HL-60 (cell line): ENCODE measurements around the gene FAM32A.

ENCODE experiments used
- DNase-seq, 2 experiments: peaks; one replicate each; pipeline ENCODE4 v3.0.0-alpha.2; 2010 to 2020; ENCODE audit warnings: low read depth in 1 of 2, low spot score in 1 of 2
- H3K27ac ChIP-seq: fragments of 250-450 bp; sonication (Bioruptor Pico); replicated peaks from 2 replicates; pipeline ENCODE4 v1.5.1; 2020; ENCODE audit warnings: mild to moderate bottlenecking, moderate library complexity
- H3K27me3 ChIP-seq: fragments of 250-450 bp; sonication (Bioruptor Pico); 2 replicates; pipeline ENCODE4 v1.5.1; 2021; ENCODE audit warnings: mild to moderate bottlenecking, moderate library complexity; ENCODE audit not compliant: insufficient read depth, poor library complexity, severe bottlenecking
- H3K4me3 ChIP-seq: replicated peaks from 2 replicates; pipeline ENCODE4 v1.5.1; 2011; ENCODE audit warnings: mild to moderate bottlenecking, control low read depth, low read length; ENCODE audit not compliant: insufficient read depth
- GABPA ChIP-seq: IDR thresholded peaks from 2 replicates; pipeline ENCODE4 v1.6.1; 2012; ENCODE audit warnings: low read depth
- POLR2AphosphoS5 ChIP-seq: IDR thresholded peaks from 2 replicates; pipeline ENCODE4 v1.6.1; 2012; ENCODE audit warnings: low read depth
- SPI1 ChIP-seq: IDR thresholded peaks from 2 replicates; pipeline ENCODE4 v1.6.1; 2012; ENCODE audit warnings: low read depth, mild to moderate bottlenecking, borderline replicate concordance
- TF ChIP-seq, protein P1 (sequence below): IDR thresholded peaks from 2 replicates; pipeline ENCODE4 v1.6.1; 2012; ENCODE audit warnings: low read depth; ENCODE audit not compliant: insufficient replicate concordance
- TF ChIP-seq, protein P2 (sequence below): IDR thresholded peaks from one replicate; pipeline ENCODE4 v1.5.1; 2011; ENCODE audit warnings: low read length, control low read depth, inconsistent platforms; ENCODE audit not compliant: insufficient read depth

FAM32A gene

DNA sequence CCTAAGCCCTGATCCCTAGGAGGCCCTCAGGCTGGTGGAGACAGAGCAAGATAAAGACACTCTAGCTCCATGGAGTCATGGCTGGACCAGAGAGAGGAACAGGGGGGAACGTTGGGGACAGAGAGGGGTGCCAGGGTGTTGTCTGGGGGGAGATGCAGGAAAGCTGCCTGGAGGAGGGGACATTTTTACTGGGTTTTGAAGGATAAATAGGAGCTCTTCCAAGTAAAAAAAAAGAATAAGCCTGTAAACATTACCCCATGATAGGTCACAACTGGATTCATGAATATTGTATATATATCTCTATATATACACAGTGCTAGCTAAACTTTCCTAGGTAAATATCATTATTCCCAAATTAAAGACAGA, 41.0 kb upstream of the FAM32A start:
- peak overlapping the region; percentile 65 for H3K4me3 ChIP-seq
- TF ChIP-seq, protein P1, sequence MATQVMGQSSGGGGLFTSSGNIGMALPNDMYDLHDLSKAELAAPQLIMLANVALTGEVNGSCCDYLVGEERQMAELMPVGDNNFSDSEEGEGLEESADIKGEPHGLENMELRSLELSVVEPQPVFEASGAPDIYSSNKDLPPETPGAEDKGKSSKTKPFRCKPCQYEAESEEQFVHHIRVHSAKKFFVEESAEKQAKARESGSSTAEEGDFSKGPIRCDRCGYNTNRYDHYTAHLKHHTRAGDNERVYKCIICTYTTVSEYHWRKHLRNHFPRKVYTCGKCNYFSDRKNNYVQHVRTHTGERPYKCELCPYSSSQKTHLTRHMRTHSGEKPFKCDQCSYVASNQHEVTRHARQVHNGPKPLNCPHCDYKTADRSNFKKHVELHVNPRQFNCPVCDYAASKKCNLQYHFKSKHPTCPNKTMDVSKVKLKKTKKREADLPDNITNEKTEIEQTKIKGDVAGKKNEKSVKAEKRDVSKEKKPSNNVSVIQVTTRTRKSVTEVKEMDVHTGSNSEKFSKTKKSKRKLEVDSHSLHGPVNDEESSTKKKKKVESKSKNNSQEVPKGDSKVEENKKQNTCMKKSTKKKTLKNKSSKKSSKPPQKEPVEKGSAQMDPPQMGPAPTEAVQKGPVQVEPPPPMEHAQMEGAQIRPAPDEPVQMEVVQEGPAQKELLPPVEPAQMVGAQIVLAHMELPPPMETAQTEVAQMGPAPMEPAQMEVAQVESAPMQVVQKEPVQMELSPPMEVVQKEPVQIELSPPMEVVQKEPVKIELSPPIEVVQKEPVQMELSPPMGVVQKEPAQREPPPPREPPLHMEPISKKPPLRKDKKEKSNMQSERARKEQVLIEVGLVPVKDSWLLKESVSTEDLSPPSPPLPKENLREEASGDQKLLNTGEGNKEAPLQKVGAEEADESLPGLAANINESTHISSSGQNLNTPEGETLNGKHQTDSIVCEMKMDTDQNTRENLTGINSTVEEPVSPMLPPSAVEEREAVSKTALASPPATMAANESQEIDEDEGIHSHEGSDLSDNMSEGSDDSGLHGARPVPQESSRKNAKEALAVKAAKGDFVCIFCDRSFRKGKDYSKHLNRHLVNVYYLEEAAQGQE: no peak
- TF ChIP-seq GABPA (no peak), SPI1 (no peak), POLR2AphosphoS5 (no peak; the same call in 1 of the 2 replicates)
- TF ChIP-seq, protein P2, sequence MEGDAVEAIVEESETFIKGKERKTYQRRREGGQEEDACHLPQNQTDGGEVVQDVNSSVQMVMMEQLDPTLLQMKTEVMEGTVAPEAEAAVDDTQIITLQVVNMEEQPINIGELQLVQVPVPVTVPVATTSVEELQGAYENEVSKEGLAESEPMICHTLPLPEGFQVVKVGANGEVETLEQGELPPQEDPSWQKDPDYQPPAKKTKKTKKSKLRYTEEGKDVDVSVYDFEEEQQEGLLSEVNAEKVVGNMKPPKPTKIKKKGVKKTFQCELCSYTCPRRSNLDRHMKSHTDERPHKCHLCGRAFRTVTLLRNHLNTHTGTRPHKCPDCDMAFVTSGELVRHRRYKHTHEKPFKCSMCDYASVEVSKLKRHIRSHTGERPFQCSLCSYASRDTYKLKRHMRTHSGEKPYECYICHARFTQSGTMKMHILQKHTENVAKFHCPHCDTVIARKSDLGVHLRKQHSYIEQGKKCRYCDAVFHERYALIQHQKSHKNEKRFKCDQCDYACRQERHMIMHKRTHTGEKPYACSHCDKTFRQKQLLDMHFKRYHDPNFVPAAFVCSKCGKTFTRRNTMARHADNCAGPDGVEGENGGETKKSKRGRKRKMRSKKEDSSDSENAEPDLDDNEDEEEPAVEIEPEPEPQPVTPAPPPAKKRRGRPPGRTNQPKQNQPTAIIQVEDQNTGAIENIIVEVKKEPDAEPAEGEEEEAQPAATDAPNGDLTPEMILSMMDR: no peak
- H3K27me3 ChIP-seq: no peaks in the 10 kb centered on the region
- no peak for DNase-seq
- peak overlapping the region; percentile 92 for H3K27ac ChIP-seq

DNA sequence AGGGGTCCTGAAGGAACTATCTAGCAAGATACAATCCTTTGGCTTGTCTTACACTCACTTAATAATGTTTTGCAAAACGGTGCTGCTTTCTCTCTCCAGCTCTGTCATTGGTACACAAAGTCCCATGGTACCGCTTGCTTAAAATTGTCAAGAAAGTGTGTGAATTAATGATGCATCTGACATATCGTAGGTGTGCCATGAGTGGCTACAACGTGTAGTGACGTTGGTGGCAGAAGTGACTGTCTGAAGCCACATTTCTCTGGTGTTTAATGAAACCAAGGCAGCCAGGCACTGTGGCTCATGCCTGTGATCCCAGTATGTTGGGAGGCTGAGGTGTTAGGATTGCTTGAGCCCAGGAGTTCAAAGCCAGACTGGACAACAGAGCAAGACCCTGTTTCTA, 39.1 kb upstream of the FAM32A start:
- peak overlapping the region; percentile 92 for H3K27ac ChIP-seq
- peak overlapping the region; percentile 65 for H3K4me3 ChIP-seq
- H3K27me3 ChIP-seq: no peaks in the 10 kb centered on the region
- TF ChIP-seq SPI1: no peak
- TF ChIP-seq POLR2AphosphoS5: peak; percentile 71
- TF ChIP-seq, protein P1: no peak
- DNase-seq: no peak

DNA sequence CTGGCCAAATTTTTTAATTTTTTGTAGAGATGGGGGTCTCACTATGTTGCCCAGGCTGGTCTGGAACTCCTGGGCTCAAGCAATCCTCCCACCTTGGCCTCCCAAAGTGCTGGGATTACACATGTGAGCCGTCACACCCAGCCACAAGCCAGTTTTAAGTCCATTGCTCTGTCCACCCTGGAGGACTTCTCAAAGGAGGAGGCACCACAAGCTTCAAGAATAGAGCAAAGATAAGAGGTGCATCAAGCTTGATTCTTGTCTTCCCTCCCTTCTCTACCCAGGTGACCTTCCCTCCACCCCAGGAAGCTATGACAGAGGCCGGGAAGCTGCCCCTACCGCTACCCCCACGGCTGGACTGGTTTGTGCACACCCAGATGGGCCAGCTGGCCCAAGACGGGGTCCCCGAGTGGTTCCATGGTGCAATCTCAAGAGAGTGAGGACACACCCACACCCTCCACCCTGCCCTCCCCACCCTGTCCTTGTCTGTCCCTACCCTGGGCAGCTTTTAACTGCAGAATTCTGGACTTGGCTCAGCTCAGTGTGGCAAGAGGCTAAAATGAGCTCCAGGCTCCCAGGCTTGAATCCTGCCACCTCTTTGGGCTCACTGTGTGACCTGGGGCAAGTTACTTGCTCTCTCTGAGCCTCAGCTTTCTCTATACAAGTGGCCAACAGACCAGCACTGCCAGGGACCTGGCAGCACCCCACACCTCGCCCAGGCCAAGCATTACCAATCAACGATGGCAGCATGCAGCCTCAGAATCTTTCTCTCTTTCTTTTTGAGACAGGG, 36.6 kb upstream of the FAM32A start:
- Histone ChIP-seq H3K4me3 (no peak overlapping the region), H3K27me3 (no peaks in the 10 kb centered on the region), H3K27ac (peak overlapping the region; percentile 92)
- peak in 1 of 2 experiments; percentile 55 for DNase-seq
- TF ChIP-seq SPI1 (no peak), POLR2AphosphoS5 (peak; percentile 16; the same call in 1 of the 2 replicates)
- TF ChIP-seq, protein P1: no peak
